HG03460 (cell line): ENCODE data around the gene DST.
"Not testable (repeated sequence)": the region's sequence is repeated elsewhere in the genome, so short reads cannot be mapped to it uniquely, and the experiment has no call there.

Experiments used
- ATAC-seq: cut with Tn5 transposase; IDR thresholded peaks from one replicate; pipeline ENCODE4 v1.9.1; 2021; ENCODE audit not compliant: unreplicated experiment

DST gene

DNA sequence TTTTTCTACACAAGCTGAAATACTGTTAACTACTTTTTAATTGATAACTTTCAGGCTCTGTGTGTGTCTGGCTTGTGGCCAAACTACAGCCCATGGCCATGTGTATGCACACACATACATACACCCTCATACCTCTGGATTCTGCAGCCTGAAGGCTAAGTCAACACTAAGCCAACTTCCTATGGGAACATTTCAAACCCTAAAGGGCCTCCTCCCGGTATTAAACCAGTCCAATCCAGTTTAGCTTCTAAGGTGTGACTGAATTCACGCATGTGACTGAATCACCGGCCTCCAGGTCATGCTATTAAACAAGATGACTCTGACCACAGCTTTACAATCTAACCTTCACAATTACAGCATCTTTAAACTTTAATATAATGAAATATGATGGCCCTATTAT is 20.7 kb upstream of the DST start:
- no peak for ATAC-seq

DNA sequence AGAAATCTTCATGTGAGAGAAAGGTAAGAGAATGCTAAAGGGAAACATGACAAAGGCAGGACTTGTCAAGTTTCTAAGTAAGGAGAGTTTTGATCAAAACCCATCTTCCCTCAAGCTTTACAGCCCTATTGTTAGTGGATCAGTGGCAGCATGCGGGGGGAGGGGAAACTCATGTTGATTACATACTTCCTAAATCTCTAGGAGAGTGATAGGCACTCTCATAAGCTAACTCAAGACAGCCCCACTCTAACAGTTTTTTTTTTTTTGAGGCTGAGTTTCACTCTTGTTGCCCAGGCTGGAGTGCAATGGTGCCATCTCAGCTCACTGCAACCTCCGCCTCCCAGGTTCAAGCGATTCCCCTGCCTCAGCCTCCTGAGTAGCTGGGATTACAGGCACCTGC is 18.6 kb upstream of the DST start:
- ATAC-seq, result not testable (repeated sequence)

DNA sequence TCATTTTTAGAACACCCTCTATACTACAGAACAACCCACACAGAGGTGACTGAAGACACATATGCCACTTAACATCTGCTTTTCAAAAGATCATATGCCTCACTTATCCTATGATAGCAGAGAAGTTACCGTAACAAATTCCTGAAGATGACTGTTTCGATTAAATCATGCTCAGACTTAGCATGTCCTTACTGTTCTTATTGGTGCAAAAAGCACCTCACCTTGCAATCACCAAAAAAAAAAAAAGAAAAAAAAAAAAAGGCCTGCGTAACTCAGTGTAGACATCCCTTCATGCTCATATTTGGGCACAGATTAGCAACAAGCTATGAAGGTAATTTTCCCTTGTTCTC is 17.7 kb upstream of the DST start:
- peak; percentile 23 for ATAC-seq

DNA sequence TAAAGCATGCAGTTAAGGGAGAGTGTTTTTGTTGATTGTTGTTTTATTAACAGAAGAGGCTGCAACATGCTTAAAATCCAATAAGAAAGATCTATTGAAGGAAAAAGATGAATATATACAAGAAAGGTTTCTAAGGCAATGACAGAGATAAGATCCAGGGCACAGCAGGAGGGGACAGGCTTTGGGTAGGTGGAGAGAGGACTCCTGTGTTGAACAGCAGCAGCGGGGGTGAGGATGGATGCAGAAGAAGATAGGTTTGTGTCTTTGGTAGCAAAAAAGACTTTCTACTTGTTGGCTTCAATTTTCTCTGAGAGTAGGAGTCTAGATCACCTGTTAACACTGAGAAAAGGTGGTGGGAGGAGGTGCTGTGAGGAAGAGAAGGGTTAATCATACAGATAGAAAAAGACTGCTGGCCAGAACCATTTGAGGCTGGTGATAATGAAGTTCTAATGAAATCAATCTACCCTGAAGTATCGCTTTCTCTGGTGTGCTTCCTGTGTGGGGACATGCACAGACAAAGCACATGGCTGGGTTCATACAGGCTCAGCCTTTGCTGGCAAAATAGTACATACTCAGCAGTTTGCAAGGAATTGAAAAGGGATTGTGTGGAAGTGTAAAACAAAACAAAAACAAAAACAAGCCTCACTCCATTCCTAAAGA is 17.2 kb upstream of the DST start:
- ATAC-seq, result peak; percentile 93

DNA sequence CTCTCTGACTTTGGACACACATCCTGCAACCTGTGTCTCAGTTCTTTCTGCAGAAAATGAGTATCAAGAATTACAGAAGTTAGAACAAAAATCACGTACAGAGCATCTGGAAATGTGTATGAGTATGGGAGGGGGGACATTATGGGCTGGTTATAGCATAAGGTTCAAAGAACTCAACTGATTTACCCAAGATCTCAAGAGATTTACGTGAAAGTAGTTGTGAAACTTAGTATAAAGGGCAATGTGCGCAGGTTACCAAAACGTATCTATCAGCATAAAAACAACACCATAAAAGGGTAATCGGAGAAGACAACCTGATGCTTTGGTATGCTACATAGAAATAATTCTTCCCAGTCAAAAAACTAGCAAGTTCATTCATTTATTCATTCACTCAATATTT is 15.6 kb upstream of the DST start:
- no peak for ATAC-seq

DNA sequence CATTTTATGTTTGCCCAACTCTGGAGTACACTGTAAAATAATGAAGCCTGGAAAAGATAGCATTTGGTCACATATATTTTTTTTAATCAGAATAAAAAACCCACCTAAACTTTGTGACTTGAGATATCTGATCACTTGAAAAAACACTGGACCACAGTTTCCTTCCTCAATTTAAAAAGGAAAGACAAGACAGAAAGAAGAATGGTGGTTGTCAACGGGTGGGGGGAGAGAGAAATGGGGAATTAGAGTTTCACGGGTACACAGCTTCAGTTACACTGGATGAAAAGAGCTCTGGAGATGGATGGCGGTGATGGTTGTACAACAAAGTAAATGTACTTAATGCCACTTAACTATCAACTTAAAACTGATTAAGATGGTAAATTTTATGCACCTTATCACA is 14.7 kb upstream of the DST start:
- no peak for ATAC-seq

DNA sequence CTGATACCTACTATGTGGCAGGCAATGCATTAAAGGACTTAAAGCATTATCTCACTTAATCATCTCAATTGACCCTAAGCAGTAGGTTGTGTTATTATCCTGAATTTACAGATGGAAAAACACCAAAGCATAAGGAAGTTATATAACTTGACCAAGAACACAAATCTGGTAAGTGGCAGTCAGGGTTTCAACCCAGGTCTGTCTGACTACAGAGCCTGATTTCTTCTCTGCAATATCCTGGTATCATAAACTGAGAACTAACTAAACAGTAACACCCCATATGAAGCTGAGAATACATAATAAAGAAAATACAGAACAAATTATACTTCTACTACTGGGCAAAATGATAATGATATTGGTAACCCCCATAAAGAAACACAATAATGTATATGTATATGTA is 13.8 kb upstream of the DST start:
- ATAC-seq, result no peak

GRCh38 chr6:56655996-56656395 is 13.3 kb upstream of the DST start:
- no peak for ATAC-seq

- no peak for ATAC-seq
Observed at GRCh38 chr6:56655249-56655648, 12.6 kb upstream of the DST start.

- no peak for ATAC-seq
Observed at GRCh38 chr6:56652994-56653393, 10.3 kb upstream of the DST start.

GRCh38 chr6:56652231-56652630 is 9.5 kb upstream of the DST start:
- no peak for ATAC-seq

DNA sequence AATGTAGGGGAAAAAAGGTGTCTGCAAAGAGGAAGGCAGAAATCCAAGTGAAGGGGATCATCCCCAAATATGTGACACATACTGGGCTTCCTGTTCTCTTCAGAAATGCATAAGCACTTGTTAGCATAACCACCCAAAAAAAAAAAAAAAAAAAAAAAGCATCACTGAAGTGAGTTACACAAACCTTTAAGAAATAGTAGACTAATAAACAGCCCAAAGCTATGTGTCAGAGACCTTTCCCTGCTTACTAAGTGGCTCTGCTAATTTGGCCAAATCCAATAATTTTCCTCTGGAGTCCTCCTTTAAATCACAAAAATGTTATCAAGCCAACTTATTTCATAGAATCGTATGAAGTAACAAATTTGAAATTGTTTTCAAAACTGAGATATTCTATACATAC is 7.5 kb upstream of the DST start:
- no peak for ATAC-seq

DNA sequence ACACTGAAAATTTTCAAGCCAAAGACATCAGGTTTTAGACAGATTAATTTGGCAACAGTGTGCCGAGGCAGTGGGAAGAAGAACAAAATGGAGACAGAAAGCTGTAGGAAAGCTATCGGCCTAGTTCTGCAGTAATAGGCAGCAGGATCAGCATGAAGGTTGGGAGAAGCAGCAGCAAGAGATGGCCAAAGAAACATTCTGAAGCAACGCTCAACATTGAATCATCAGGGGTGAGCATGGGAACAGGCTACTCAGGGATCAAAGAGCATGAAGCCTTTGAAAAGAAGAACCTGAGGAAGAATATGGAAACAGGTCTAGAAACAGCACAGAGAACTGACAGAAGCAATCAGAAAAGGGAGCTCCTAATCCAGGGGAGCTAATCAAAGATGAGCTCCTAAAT is 7.1 kb upstream of the DST start:
- ATAC-seq, result no peak

GRCh38 chr6:56649053-56649769 is 6.5 kb upstream of the DST start:
- no peak for ATAC-seq

DNA sequence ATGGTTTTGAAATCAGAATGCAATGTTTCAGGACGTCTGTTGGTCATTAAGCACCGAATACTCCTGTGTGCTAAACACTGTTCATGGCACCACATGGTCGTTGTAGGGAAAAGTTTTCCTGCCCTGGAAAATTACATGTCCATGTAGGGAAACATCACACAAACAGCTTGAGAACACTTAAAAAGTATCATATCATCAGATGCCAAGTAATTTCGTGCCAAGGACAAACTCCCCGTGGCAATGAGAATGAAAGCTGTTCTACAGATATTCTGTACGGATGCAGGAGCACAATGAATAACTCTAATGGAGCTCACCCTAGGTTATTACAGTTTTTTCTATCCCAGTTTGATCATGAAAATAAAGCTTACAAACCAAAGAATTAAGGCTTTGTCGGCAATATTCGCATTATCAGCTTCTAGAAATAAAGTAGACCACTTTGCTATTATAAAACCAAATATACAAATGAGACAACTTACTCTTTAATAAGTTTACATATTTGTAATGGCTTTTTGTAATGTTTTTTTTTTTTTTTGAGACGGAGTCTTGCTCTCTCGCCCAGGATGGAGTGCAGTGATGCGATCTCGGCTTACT is 4.6 kb upstream of the DST start:
- ATAC-seq, result no peak

- ATAC-seq, result no peak
Observed at GRCh38 chr6:56644366-56644765, 1.7 kb upstream of the DST start.

DNA sequence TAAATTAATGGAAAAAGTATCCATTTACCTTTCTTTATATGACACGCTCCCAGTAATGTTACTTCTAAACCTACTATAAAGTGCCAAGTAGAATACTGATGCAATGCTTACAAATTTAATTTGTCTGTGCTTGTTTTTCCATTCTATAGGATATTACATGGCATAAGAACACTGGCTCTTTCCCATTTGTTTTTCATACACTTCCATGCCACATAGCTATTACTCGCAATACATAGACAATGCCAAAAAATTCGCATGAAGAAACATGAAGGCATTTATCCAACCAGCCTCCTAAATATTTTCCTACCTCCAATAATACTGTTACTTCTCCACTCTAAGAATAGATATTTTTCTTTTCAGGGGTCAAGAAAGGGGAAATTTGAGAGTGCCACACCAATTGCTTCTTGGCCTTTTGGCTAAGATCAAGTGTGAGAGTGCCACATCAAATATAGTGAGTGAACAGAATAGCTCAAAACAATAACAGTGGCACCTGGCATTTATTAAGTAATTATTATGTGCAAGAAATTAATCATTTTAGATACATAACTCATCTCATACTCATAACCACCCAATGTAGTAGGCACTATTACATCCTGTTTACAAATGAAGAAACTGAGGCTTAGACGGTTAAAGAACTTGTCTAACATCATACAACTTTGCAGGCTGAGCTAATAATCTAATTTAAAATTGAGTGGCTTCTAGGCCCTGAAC is 845 bp upstream of the DST start:
- ATAC-seq, result no peak

DNA sequence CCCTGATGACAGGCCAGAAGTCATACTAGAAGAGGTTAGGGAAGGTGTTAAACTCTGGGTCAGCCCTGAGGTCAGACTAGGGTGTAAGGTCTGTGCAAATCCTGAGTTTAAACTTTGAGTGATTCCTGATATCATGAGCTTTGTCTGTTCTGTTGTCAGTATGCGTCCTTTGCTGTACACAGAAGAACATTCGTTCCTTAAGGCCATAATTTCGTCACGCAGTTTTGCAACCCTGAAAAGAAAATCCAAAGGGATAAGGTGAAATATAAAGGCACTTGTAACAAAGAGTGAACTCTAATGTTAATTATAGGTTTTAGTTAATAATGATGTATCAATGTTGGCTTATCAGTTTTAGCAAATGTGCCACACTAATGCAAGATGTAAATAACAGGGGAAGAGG is 2.3 kb downstream of the DST start:
- no peak for ATAC-seq

DNA sequence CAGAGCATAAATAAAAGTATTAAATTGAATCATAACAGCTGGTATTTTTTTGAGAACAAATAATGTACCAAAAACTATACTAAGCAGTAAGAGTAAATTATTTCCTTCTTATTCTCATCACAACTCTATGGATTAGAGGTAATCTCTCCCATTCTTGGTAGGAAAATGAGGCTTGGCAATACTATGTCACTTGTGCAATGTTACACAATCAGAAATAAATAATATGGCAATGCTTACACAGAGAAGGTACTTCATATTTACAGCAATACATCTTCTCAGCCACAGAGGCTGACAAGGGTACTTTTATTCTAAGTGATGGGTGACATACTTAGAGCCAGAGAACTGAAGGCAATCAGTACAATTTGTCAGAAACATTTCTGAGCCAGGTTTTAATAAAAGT is 3.9 kb downstream of the DST start:
- ATAC-seq, result no peak

- ATAC-seq, result no peak
Observed at GRCh38 chr6:56637640-56638039, 5.0 kb downstream of the DST start.

DNA sequence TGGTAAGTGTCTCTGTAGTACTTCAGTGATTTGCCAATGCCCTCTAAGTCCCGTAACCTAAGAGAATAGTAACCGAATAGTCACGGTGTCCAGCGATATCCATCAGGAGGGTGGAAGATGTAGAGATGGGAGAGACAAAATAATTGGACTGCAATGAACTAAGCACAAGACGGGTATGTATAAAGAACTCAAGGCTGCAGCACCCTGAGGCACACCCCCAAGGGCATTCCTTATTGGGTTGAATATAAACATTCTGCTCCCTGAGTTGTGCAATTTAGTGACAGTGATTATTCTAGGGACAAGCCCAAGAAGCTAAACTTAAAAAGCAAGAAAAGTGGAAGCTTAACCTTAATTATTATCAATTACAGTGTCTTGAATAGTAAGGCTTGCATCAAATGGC is 14.6 kb downstream of the DST start:
- no peak for ATAC-seq

GRCh38 chr6:56625356-56625755 is 17.3 kb downstream of the DST start:
- no peak for ATAC-seq
